SW 1271 (cell line): ENCODE data around the gene SENP7.
"Not testable (repeated sequence)": the region's sequence is repeated elsewhere in the genome, so short reads cannot be mapped to it uniquely, and the experiment has no call there.

Experiments
- DNase-seq, 2 experiments: peaks; one replicate each; lab custom pipeline; 2025; lab: John Stamatoyannopoulos, UW

SENP7 gene

DNA sequence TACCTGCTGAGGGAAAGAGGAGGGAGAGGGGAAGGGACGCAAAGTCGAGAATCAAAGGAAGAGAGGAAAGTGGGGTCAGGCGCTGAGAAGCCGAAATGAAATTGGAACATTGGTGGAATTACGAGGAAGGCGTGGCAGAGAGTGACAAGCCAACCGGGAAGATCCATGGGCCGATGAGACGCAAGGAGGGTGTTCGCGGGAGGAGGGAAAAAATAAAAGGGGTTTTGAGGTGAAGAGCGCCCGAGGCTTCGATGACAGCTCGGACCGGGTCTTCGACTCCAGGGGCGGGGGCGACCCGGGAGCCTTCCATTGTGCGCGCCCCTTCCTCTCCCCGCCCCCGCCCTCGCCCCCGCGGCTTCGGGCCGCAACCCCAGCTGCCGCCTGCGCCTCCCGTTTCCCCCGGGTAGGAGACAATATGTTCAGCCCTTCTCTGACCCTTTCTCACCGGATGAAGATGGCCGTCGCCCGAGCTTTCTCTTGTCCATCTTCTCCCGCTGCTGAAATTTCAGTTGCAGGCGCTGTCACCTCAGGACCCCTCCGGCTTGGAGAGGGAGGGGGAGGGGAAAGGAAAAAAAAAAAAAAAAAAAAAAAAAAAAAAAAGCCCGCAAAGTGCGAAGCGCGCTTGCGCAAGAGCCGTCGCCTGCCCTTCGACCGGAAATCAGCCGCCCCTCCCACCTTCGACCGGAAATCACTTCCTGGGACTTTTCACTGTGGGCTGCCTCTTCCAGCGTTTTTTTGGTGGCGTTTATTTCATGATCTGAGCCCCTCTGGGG is at the start of gene SENP7:
Gene SENP7 (minus strand): TSS at position 567 of the 773 bp plus-strand sequence. CDS start 82 bp downstream, at position 485.
- peak; percentile 72 to 89 for DNase-seq

DNA sequence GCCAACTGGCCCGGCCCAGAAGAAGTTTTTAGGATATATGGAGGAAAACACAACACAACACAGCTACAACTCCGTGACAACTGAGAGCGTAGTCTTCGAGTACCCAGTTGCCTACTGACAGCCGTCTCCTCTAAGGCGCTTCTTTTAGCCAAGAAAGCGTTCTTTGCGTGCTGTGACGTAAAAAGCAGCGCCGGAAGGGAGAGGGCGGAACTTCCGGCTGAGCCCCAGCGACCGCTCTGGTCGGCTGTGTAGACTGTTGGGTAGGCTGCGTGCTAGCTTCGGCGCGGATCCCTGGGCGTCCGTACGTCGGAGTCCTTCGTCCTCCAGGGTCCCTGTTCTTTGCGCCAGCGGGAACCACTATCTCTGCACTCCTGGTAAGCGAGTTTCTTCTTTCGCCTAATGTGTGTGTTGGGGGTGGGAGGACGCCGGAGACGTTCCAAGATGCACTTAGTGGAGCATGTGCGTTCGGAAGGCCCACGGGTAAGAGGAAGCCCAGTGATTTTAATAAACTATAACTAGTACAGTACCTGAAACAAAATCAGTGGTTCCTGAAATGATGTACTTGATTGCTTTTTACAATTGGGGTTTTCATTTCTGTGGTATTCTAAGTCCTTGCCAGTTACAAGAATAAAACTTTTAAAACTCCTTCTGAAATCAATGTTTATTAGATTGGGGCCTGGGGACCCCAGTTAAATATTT is 48.8 kb upstream of the SENP7 start, which contains the start of gene TRMT10C:
Gene TRMT10C (plus strand): TSS at position 239 of the 699 bp plus-strand sequence. CDS start 2,914 bp downstream, outside the sequence.
- DNase-seq: peak; percentile 76 to 89

DNA sequence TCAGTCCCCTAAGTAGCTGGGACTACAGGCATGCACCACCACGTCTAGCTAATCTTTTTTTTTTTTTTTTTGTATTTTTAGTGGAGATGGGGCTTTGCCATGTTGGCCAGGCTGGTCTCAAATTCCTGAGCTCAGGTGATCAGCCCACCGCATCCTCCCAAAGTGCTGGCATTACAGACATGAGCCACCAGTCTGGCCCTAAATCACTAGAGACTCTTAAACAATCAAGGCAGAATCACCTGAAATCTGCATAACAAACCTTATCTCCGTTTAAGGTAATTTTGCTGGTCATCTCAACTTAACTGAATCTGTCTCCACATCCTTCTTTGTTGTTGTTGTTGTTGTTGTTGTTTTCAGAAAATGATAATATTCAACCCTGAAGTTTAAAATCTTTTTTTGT is 43.1 kb upstream of the SENP7 start:
- no peak for DNase-seq

GRCh38 chr3:101553381-101553780 is 40.4 kb upstream of the SENP7 start:
- not testable (repeated sequence) for DNase-seq

- not testable (repeated sequence) for DNase-seq
Measured at GRCh38 chr3:101551359-101552081, 38.5 kb upstream of the SENP7 start.

- no peak for DNase-seq
Measured at GRCh38 chr3:101549473-101549872, 36.5 kb upstream of the SENP7 start.

DNA sequence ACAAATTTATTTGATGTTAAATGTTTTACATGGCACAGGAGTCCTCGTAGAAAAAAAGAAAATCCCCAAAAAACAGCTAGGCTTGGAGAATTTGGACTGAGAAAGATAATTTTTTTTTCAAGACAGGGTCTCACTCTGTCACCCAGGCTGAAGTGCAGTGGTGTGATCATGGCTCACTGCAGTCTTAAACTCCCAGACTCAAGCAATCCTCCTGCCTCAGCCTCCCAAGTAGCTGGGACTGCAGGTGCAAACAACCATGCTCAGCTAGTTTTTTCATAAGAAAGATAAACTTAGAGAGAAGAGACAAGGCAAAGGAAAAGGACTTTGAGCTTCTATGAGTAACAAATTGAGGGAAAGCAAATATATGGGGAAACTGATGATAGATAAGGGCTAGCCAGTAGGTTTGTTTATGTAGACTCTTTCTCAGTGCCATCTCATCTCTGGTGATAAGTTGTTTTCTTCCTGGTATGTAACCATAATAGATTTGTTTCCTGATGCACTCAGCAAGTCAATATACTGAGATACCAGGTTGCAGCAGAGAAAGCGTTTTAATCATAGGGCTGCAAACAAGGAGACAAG is 35.6 kb upstream of the SENP7 start:
- no peak for DNase-seq

- no peak for DNase-seq
Measured at GRCh38 chr3:101544161-101544850, 31.3 kb upstream of the SENP7 start.

DNA sequence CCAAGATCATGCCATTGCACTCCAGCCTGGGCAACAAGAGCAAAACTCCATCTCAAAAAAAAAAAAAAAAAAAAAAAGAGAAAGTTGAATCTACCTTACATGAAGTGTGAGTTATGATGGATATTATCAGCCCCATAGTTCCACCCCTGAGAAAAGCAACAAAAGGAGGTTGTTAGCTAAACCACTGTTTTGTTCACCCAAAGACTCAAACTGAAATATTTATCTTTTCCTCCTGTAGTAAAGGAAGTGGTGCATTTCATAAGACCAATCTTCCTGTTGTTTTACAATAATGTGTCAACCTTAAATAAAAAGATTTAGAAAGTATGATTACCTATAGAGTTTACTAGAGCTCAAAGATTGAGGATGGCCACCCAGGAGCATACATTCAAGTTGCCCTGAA is 29.9 kb upstream of the SENP7 start:
- DNase-seq: no peak

- not testable (repeated sequence) for DNase-seq
Measured at GRCh38 chr3:101536955-101537354, 23.9 kb upstream of the SENP7 start.

- DNase-seq: no peak
Measured at GRCh38 chr3:101536266-101536665, 23.3 kb upstream of the SENP7 start.

DNA sequence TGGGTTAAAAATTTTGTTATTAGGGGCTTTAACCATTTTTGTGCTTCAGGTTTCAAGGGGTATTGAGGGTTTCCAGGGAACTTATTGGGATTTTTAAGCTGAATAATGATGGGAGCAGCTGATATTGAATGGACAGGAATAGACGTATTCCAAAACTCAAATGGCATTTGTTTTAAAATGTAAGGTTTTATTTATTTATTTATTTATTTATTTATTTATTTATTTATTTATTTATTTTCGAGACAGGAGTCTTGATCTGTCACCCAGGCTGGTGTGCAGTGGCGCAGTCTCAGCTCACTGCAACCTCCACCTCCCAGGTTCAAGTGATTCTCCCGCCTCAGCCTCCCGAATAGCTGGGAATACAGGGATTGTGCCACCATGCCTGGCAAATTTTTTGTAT is 22.2 kb upstream of the SENP7 start:
- no peak for DNase-seq

- no peak for DNase-seq
Measured at GRCh38 chr3:101533603-101533968, 20.6 kb upstream of the SENP7 start.

DNA sequence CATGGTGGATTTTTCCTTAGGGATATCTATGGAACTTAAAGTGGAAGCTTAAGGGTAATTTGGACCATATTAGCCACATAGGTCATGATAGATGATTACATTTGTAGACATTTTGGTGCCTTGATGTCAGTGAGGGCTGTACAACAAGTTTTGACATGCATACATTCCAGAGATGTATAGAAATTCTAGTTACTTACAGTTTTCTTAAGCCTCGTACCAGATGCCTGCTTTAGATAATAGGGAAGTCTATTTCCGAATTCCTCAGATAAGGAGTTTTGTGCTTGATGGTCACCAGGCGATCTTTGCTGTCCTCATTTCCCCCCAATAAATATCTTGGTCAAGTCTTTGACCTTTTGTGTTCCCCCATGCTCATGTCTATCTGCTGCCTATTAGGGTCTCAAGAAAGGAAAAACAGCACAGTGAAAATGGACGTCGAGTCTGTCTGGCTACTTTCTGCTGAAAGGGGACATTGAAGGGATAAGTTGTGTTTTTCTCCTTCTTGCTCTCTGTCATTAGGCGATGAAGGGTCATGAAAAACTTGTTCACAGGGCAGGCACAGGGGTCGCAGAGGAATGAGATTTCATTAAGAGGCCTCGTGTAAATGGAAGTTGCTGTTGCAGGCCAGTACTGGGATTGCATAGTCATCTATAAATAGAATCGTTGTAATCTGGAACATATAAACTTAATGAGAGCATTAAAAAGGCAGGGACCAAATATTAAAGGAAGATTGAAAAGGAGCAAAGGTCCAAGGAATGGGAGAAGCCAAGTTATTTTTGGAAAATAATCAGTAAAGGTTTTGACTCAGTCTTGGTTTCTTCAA is 20.0 kb upstream of the SENP7 start:
- DNase-seq: no peak

- DNase-seq: no peak
Measured at GRCh38 chr3:101531473-101532086, 18.6 kb upstream of the SENP7 start.

GRCh38 chr3:101530686-101531047 is 17.7 kb upstream of the SENP7 start:
- no peak for DNase-seq

DNA sequence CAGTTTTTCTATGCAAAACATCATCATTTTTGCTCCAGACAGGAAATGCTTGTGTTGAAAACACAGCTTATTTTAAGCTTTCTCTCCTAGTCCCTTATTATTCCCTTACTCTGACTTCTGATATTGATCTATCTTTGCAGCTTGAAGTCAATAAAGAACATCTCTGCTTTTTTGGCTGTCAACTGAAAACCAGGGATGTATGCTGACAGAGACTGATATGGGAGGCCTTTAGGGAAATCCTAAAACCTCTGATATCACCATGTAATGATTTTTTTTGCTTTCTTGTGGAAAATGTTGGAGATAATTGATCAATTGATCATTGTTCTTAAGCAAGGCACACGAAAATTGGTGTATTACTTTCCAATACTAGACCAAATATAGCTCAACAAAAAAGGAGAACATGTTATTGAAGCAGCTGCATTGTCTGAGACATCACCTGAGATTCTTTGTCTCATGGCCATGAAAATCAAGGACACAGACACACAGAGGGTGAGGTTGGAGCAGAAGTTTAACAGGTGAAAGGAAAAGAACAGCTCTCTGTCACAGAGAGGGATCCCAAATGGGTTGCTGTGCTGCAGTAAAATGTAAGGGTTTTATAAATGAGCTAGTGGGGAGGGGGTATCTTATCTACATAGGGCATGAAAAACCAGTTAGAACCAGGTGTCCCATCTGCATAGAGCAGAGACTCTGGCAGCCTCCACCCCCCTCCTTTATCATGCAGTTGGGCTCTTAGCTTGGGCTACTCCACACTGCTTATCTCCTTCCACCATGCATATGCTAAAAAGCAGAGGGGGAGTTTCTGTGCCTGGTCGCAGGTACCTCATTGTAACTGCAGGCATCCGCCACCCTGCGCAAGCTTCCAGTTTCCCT is 17.0 kb upstream of the SENP7 start:
- no peak for DNase-seq

DNA sequence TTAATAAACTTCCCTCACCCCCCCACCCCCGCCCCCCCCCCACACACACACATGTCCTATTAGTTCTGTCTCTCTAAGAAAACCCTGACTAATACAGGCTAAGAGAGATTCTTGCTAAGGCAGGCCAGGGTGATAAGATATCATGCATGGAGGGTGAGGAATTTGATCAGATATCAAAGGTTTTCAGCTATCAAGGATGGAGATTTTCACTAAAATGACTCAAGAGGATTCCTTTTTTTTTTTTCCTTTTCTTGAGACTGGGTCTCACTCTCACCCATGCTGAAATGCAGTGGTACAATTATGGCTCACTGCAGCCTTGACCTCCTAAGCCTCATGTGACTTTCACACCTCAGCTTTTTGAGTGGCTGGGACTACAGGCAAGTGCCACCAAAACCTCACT is 14.9 kb upstream of the SENP7 start:
- DNase-seq: no peak

GRCh38 chr3:101527441-101527840 is 14.4 kb upstream of the SENP7 start:
- no peak for DNase-seq
